Measurements from ENCODE around the gene ITSN2.

ITSN2 gene

GRCh38 chr2:24272161-24272802, 88.1 kb downstream of the ITSN2 start:
- TF ChIP-seq CTCF (IDR thresholded peaks at IDR 0.05): no peak
- no peak overlapping the region for H3K4me3 ChIP-seq
- DNase-seq (ENCODE audit: low spot score): no peak
- no peak overlapping the region for H3K27ac ChIP-seq

- no peak overlapping the region for H3K4me3 ChIP-seq
- H3K27ac ChIP-seq: no peak overlapping the region
- no peak for TF ChIP-seq CTCF (IDR thresholded peaks at IDR 0.05)
- DNase-seq (ENCODE audit: low spot score): no peak
Measured at GRCh38 chr2:24269265-24269664, 91.1 kb downstream of the ITSN2 start.

GRCh38 chr2:24265212-24265611, 95.1 kb downstream of the ITSN2 start:
- no peak for TF ChIP-seq CTCF (IDR thresholded peaks at IDR 0.05)
- Histone ChIP-seq H3K4me3 (no peak overlapping the region), H3K27ac (no peak overlapping the region)
- DNase-seq (ENCODE audit: low spot score): no peak

GRCh38 chr2:24262421-24262970, 97.8 kb downstream of the ITSN2 start:
- Histone ChIP-seq H3K27ac (no peak overlapping the region), H3K4me3 (no peak overlapping the region)
- DNase-seq (ENCODE audit: low spot score): no peak
- no peak for TF ChIP-seq CTCF (IDR thresholded peaks at IDR 0.05)

- DNase-seq (ENCODE audit: low spot score): no peak
- Histone ChIP-seq H3K4me3 (no peak overlapping the region), H3K27ac (no peak overlapping the region)
- no peak for TF ChIP-seq CTCF (IDR thresholded peaks at IDR 0.05)
Measured at GRCh38 chr2:24261441-24261840, 98.9 kb downstream of the ITSN2 start.

- DNase-seq (ENCODE audit: low spot score): no peak
- no peak for TF ChIP-seq CTCF (IDR thresholded peaks at IDR 0.05)
- H3K27ac ChIP-seq: no peak overlapping the region
- no peak overlapping the region for H3K4me3 ChIP-seq
Measured at GRCh38 chr2:24259316-24259715, 101.0 kb downstream of the ITSN2 start.

GRCh38 chr2:24258718-24259117, 101.6 kb downstream of the ITSN2 start:
- DNase-seq (ENCODE audit: low spot score): no peak
- no peak for TF ChIP-seq CTCF (IDR thresholded peaks at IDR 0.05)
- Histone ChIP-seq H3K4me3 (no peak overlapping the region), H3K27ac (no peak overlapping the region)
